Fibroblast of pulmonary artery (primary cell): Measurements from ENCODE around the gene RGPD4.
"Not testable (repeated sequence)": the region's sequence is repeated elsewhere in the genome, so short reads cannot be mapped to it uniquely, and the experiment has no call there.

Experiments used
- DNase-seq: peaks from one replicate; pipeline ENCODE4 v3.0.0-alpha.2; 2010; ENCODE audit warnings: low read depth
- H3K4me3 ChIP-seq: replicated peaks from 2 replicates; pipeline ENCODE4 v1.5.1; 2011; ENCODE audit warnings: low read depth, mild to moderate bottlenecking, control low read depth, low read length, moderate library complexity
- TF ChIP-seq, protein P1 (sequence below): IDR thresholded peaks from 2 replicates; pipeline ENCODE4 v1.5.1; 2011; ENCODE audit warnings: mild to moderate bottlenecking, control low read depth, low read length, inconsistent platforms; ENCODE audit errors: missing control alignments

RGPD4 gene

DNA sequence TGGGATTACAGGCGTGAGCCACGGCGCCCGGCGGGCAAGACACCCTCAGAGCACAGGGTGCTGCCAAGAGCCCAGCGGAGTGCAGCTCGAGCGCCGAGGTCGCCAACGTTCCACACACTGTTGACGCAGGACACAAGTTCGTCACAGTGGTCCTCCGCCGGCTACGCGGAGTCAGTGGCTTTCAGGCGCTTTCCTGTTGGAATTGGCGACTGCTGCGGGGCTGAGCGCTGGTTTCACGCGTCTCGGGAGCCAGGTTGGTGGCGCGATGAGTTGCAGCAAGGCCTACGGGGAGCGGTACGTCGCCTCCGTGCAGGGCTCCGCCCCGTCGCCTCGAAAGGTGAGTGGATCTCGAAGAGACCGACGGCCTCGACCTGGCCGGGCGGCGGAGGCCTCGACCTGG lies at the start of gene RGPD4:
RGPD4 (plus strand) TSS at position 144 of the 400 bp plus-strand sequence; CDS start at position 266, 122 bp downstream.
- not testable (repeated sequence) for H3K4me3 ChIP-seq, DNase-seq

DNA sequence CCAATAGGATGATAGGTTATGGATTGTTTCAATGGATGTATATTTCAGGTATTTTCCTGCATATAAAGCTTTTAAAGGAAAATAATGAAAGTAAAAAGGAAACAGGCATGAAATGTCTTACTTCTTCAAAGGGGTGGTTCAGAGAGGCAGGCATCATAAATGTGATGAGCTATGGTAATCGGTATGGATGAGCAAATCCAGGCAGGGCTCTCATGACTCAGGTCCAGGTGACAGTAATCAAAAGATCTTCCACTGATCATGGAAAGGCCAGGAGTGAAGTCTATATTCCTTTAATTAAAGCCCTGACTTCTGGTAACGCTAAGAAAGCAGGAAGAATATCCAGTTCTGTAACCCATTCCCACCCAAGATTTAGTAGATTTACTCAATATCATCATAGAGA lies 48.7 kb upstream of the RGPD4 start:
- H3K4me3 ChIP-seq, result no peak overlapping the region
- TF ChIP-seq, protein P1, sequence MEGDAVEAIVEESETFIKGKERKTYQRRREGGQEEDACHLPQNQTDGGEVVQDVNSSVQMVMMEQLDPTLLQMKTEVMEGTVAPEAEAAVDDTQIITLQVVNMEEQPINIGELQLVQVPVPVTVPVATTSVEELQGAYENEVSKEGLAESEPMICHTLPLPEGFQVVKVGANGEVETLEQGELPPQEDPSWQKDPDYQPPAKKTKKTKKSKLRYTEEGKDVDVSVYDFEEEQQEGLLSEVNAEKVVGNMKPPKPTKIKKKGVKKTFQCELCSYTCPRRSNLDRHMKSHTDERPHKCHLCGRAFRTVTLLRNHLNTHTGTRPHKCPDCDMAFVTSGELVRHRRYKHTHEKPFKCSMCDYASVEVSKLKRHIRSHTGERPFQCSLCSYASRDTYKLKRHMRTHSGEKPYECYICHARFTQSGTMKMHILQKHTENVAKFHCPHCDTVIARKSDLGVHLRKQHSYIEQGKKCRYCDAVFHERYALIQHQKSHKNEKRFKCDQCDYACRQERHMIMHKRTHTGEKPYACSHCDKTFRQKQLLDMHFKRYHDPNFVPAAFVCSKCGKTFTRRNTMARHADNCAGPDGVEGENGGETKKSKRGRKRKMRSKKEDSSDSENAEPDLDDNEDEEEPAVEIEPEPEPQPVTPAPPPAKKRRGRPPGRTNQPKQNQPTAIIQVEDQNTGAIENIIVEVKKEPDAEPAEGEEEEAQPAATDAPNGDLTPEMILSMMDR, result no peak
- DNase-seq, result no peak

DNA sequence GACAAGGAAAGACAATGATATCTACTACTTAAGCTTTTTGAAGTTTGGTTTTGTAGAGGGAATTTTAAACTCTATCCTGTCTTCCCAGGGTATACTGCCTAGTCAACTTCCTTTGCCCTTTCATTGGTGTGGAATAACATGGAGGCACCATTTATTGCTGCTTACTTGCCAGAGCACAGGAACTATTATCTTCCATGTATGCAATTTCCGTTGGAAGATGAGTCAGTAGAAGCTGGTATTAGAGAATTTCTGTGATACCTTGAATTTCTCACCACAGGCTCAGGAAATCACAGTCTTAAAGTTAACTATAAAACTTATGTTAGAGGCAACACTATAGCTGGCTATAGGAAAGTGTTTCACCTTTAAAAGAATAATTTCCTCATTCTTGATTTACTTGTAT lies 40.9 kb upstream of the RGPD4 start:
- DNase-seq, result no peak
- TF ChIP-seq, protein P1, result no peak
- H3K4me3 ChIP-seq, result no peak overlapping the region

DNA sequence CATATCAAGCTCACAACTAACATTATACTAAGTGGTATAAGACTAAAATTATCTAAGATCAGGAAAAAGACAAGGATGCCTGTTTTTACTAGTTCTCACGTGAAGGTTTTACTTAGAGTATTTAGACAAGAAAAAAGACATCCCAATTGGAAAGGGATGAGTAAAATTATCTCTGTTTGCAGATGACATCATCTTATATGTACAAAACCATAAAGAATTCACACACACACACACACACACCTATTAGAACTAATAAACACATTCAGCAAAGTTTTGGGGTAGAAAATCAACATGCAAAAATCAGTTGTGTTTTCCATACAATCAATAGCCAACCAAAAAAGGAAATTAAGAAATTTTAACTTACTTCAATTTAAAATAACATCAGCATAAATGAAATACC lies 35.9 kb upstream of the RGPD4 start:
- TF ChIP-seq, protein P1, result no peak
- DNase-seq, result no peak
- no peak overlapping the region for H3K4me3 ChIP-seq

DNA sequence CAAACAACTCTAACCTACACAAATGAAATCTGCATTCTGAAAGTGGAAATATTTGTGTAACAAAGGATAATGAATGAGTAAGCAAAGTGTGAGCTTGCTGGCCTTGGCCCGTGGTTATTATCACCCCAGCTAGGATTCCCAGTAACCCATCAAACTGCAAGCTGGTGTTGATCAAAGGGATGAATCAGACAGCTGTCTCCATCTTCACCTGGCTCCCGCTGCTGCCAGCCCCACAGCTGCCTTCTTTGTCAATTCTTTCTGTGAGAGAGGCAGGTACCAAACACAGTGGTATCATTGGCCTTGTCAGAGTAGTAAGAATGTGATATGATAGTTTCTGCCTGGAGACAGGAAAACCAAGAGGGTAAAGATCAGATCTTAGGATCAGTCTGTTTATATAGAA lies 25.2 kb upstream of the RGPD4 start:
- DNase-seq, result no peak
- no peak overlapping the region for H3K4me3 ChIP-seq
- TF ChIP-seq, protein P1, result no peak

DNA sequence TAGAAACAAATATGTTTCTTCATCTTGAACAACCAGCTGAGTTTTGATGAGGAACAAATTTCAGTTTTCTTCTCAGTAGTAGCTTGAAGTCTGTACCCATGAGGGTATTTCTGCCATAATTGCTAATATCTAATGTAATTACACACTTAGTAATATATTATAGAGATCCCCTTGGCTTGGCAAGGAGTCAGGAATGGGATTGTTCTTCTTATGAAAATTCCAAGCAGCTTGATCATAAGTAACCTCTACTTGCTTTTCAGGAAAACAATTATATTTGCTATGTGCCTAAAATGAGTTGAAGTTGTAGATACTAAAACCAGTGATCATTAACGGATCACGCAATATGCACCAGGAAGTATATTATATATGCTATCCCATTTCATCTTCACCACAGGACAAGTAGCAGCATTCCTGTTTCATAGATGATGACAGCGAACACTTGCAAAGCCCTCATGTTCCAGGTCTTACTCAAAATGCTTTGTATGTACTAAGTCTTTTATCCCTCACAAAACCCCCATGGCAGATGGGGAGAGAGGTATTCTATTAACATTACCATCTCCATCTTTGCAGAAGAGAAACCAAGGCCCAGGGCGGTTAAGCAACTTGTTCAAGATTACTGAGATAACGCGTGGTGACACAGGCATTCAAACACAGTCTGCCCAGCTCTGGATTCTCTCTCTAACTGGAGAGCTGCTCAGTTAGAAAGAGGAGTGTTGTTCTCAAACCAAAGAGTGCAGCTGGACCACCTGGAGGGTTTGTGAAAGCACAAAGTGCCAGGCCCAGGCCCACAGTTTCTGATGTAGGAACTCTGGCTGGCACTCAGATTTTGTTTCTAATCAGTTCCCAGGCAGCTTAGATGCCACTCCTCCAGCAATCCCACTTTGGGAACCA lies 21.8 kb upstream of the RGPD4 start:
- TF ChIP-seq, protein P1, result no peak
- no peak for DNase-seq
- no peak overlapping the region for H3K4me3 ChIP-seq

DNA sequence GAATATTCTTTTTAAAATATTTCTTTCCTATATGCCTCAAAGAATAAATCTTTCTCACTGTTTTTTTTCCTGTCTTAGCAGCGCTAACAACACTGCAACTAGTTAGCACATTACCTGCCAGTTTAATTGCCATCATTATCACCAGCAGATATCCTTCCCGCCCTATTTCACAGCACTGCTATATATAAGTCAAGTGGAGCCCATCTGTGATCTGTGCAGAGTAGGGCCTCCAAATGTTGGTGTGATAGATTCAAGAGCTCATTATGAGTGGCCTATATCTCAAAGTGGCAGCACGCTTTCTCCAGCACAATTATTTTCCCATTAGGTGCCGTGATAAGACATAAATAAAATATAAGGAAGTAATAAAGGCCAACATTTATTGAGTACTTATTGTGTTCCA lies 19.8 kb upstream of the RGPD4 start:
- TF ChIP-seq, protein P1, result no peak
- DNase-seq, result no peak
- no peak overlapping the region for H3K4me3 ChIP-seq
